GM12875 (cell line): ENCODE measurements around the gene ZNF296.
A peak's percentile ranks its signal among the peaks of the same experiment; 100 is the strongest.

ENCODE experiments used
- H3K4me3 ChIP-seq: one replicate; pipeline ENCODE4 v1.5.1; 2011; ENCODE audit warnings: low read depth, low read length, control low read depth
- TF ChIP-seq, protein P1 (sequence below): IDR thresholded peaks from 2 replicates; pipeline ENCODE4 v1.5.1; 2011; ENCODE audit warnings: low read depth, mild to moderate bottlenecking, control low read depth, inconsistent platforms, low read length, moderate library complexity, borderline replicate concordance; ENCODE audit not compliant: insufficient read depth

The ZNF296 gene

DNA sequence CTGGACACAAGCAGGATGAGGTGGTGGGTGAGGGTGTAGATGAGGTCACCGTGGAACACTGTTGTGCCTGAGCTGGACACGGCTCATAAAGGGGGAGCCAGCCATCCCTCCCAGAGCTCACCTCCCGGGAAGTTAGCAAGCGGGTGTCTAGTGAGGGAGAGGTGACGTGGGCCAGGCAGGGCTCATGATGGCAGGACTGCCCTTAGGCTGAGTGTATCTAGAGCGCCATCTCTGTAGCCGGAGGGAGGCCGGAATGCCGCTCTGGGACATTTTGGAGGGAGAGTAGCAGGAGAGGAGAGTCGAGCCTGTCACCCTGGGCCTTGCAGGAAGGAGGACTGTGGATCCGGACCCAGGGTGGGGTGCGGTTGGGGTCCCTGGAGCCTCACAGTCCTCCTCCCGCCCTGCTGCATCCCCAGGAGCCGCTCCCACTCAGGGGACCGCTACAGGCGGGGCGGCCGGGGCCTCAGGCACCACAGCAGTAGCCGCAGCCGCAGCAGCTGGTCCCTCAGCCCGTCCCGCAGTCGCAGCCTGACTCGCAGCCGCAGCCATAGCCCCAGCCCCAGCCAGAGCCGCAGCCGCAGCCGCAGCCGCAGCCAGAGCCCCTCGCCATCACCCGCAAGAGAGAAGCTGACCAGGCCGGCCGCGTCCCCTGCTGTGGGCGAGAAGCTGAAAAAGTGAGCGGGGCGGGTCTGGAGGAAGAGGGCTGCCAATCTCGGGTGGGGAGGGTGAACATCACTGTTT lies 9.2 kb downstream of the ZNF296 start:
- H3K4me3 ChIP-seq = no peak overlapping the region
- TF ChIP-seq, protein P1, sequence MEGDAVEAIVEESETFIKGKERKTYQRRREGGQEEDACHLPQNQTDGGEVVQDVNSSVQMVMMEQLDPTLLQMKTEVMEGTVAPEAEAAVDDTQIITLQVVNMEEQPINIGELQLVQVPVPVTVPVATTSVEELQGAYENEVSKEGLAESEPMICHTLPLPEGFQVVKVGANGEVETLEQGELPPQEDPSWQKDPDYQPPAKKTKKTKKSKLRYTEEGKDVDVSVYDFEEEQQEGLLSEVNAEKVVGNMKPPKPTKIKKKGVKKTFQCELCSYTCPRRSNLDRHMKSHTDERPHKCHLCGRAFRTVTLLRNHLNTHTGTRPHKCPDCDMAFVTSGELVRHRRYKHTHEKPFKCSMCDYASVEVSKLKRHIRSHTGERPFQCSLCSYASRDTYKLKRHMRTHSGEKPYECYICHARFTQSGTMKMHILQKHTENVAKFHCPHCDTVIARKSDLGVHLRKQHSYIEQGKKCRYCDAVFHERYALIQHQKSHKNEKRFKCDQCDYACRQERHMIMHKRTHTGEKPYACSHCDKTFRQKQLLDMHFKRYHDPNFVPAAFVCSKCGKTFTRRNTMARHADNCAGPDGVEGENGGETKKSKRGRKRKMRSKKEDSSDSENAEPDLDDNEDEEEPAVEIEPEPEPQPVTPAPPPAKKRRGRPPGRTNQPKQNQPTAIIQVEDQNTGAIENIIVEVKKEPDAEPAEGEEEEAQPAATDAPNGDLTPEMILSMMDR = no peak

DNA sequence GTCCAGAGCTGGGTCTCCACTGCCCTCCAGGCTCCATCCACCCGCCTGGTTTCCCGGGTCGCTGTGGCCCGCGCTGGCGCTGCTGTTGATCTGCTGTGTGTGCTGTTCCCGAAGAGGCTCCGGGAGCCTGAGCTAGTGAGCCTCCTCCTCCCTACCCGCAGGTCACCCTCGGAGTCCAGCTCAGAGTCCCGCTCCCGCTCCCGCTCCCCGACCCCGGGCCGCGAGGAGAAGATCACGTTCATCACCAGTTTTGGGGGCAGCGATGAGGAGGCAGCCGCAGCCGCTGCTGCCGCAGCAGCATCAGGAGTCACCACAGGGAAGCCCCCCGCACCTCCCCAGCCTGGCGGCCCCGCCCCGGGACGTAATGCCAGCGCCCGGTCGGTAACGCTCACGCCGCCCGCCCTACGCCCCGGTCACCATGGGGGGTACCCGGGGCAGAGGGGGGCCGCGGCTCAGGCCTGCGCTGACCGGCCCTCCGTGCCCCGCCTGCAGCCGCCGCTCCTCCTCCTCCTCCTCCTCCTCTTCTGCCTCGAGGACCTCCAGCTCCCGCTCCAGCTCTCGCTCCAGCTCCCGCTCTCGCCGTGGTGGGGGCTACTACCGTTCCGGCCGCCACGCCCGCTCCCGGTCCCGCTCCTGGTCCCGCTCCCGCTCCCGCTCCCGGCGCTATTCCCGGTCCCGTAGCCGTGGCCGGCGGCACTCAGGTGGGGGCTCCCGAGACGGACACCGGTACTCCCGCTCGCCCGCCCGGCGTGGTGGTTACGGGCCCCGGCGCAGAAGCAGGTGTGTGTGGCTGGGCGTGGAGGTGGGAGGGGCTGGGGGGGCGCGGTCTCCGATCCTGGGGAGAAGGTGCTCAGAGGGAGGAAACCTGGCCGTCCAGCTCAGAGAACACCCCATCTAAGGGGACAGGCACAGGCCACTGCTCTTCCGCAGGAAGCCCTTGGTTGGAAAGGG lies 12.2 kb downstream of the ZNF296 start:
- TF ChIP-seq, protein P1 = no peak
- H3K4me3 ChIP-seq = no peak overlapping the region

DNA sequence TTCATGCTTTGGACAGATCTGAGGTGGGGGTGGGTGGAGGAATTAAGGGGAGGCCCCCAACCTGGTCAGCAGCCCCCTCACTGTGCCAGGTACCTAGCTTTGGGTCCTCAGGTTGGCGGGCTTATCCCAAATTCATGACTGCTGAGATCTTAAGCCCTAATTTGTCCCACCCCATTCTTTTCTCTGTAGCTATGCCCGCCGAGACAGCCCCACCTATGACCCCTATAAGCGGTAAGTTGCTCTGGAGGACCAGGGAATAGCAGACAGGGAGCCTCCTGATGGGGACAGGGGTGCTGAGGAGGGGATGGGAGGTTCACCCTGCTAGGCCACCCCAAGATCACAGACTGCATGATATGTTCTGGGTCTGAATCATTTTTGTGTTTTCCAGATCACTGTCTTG lies 14.3 kb downstream of the ZNF296 start:
- no peak overlapping the region for H3K4me3 ChIP-seq
- TF ChIP-seq, protein P1 = no peak

DNA sequence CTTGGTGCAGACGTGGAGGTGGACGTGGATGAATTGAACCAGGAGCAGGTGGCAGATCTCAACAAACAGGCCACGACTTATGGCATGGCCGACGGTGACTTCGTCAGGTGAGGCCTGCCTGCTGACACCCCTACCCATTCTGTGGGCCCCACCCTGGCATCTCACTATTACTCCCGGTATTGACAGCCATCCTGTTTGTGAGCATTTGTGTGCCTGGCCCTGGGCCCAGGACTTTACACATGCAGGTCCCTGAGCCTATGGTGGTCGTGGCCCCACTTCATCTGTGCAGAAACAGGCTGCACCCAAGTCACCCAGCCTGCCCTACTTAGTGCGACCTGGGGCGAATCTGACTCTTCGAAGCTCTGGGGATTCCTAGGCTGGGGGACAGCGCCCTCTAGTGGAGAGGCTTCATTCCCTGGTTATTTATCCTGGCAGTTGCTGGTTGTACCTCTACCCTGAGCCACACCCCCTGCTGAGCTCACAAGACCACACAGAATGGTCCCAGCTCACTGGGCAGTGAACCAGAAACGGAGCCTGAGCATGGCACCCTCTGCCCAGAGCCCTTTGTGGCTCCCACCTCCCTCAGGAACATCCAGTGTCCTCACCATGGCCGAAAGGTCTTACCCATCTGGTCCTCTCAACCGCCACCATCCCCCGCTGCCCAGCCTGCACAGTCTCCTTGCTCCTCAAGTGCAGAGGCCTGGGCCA lies 16.9 kb downstream of the ZNF296 start:
- H3K4me3 ChIP-seq = no peak overlapping the region
- TF ChIP-seq, protein P1 = peak; percentile 89

DNA sequence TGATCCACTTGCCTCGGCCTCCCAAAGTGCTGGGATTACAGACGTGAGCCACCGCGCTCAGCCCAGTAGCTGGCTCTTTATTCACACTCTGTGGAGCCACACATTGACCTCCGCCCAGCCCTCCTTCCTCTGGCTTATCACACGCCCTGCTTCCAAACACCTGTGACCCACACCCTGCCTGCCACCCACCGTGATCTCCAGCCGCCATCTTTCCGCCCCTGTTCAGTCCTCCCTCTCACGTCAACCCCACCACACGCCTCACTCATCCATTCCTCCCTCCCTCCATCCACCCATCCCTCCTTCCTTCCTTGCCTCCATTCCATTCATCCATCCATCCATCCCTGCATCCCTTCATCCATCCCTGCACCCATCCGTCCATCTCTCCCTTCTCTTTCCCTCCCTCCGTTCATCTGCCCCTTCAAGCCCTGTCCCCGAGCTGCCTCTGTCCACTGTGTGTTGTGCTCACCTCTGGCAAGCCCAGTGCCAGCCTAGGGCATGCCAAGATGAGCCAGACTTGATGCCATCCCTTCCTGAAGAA lies 17.6 kb downstream of the ZNF296 start:
- TF ChIP-seq, protein P1 = no peak
- H3K4me3 ChIP-seq = no peak overlapping the region

DNA sequence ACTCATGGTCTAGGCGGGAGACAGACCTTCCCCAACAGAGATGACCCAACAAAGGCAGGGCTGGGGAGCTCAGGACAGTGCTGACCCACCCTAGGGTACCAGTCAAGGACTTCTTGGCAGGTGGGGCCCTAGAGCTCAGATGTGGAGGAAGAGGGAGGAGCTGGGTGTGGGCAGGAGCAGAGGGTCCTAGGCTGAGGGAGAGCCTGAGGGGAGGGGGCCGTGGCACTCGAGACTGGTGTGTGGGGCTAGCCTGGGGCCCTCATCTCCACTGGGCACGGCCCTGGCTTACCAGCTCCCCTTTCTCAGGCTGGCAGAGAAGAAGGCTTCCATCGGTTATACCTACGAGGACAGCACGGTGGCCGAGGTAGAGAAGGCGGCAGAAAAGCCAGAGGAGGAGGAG lies 18.8 kb downstream of the ZNF296 start:
- TF ChIP-seq, protein P1 = no peak
- H3K4me3 ChIP-seq = no peak overlapping the region
